DOHH2 (cell line): ENCODE measurements around the gene B9D2.

Source experiments
- H3F3A ChIP-seq: fragments of 200-600 bp; sonication (generic), shearing (Covaris generic); 2 replicates; pipeline ENCODE4 v1.6.0; 2016; ENCODE audit warnings: antibody characterized with exemption, mild to moderate bottlenecking; ENCODE audit not compliant: control insufficient read depth, insufficient read depth
- H3K27ac ChIP-seq: fragments of 200-600 bp; sonication (generic); 2 replicates; pipeline ENCODE4 v1.5.1; 2014; ENCODE audit warnings: low read depth, mild to moderate bottlenecking, low read length, moderate library complexity
- H3K27me3 ChIP-seq: fragments of 200-600 bp; sonication (generic); 2 replicates; pipeline ENCODE4 v1.6.1; 2014; ENCODE audit warnings: mild to moderate bottlenecking, low read length, mixed read lengths; ENCODE audit not compliant: control insufficient read depth
- H3K36me3 ChIP-seq: fragments of 200-600 bp; sonication (generic); 2 replicates; pipeline ENCODE4 v1.6.1; 2014; ENCODE audit warnings: mild to moderate bottlenecking, low read length, moderate library complexity, mixed read lengths; ENCODE audit not compliant: control insufficient read depth
- H3K4me1 ChIP-seq: fragments of 200-600 bp; sonication (generic); 2 replicates; pipeline ENCODE4 v1.6.1; 2014; ENCODE audit warnings: mild to moderate bottlenecking, low read length, mixed read lengths; ENCODE audit not compliant: control insufficient read depth
- H3K4me2 ChIP-seq: fragments of 200-600 bp; sonication (generic); 2 replicates; pipeline ENCODE4 v1.6.0; 2014; ENCODE audit warnings: mild to moderate bottlenecking, low read length, moderate library complexity
- H3K4me3 ChIP-seq: fragments of 200-600 bp; sonication (generic); 2 replicates; pipeline ENCODE4 v1.5.1; 2014; ENCODE audit warnings: mild to moderate bottlenecking, low read length, mixed read lengths
- H3K79me2 ChIP-seq: fragments of 200-600 bp; sonication (generic); 2 replicates; pipeline ENCODE4 v1.6.1; 2014; ENCODE audit warnings: mild to moderate bottlenecking, low read length, mixed read lengths; ENCODE audit not compliant: control insufficient read depth
- H3K9me2 ChIP-seq: fragments of 200-600 bp; sonication (generic); replicated peaks from 2 replicates; pipeline ENCODE4 v1.6.1; 2014; ENCODE audit warnings: mild to moderate bottlenecking, low read length, mixed read lengths; ENCODE audit not compliant: control insufficient read depth
- H3K9me3 ChIP-seq: fragments of 200-600 bp; sonication (generic); 2 replicates; pipeline ENCODE4 v1.6.1; 2014; ENCODE audit warnings: antibody characterized with exemption, low read length, mixed read lengths; ENCODE audit not compliant: control insufficient read depth, insufficient read depth
- H4K20me1 ChIP-seq: fragments of 200-600 bp; sonication (generic); 2 replicates; pipeline ENCODE4 v1.6.0; 2014; ENCODE audit warnings: low read depth, mild to moderate bottlenecking, antibody characterized with exemption, low read length, moderate library complexity; ENCODE audit not compliant: control insufficient read depth, insufficient read depth
- EZH2phosphoT487 ChIP-seq: fragments of 200-600 bp; sonication (generic); IDR thresholded peaks from 2 replicates; pipeline ENCODE4 v1.6.1; 2017; ENCODE audit warnings: borderline replicate concordance, mild to moderate bottlenecking, antibody characterized with exemption, low read length, moderate library complexity, mixed read lengths
- TF ChIP-seq, protein P1 (sequence below): fragments of 200-600 bp; sonication (generic); IDR thresholded peaks from one replicate; pipeline ENCODE4 v1.5.1; 2014; ENCODE audit warnings: antibody characterized with exemption, mild to moderate bottlenecking, low read depth, low read length; ENCODE audit not compliant: poor library complexity, severe bottlenecking

The B9D2 gene

DNA sequence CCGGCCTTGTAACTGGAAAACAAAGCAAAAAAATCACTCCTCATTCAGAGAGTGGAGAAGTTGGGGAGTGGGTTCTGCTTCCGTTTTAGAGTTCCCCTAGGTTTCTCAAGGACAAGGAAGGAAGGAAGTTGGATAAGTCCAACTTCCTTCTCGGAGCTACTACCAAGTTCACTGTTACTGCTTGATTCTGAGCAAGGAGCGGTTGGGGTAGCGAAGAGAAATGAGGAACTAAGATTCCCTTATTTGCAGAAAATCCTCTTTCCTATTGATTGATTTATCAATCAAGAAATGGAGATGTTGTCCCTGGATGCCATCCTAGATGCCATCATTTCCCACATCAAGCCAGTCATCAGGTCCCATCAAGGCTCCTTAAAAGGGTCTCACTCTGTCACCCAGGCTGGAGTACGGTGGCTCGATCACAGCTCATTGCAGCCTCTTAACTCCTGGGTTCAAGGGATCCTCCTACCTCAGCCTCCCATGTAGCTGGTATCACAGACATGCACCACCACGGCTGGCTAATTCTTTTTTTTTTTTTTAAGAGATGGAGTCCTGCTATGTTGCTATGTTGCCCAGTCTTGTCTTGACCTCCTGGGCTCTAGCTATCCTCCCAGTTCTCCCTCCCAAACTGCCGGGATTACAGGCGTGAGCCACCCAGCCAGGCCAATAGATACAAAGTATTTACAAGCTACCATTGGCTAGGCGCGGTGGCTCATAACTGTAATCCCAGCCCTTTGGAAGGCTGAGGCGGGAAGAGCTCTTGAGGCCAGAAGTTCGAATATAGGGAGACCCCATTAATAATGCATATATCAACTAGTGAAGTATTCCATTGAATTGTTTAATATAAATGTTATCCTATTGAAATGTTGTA is 809 bp upstream of the B9D2 start:
- Histone ChIP-seq H3K4me3 (peak overlapping the region; percentile 87), H3K27me3 (no peaks in the 10 kb centered on the region), H3K4me1 (peaks cover 25% of the 10 kb centered on the region), H3K9me3 (no peaks in the 10 kb centered on the region), H3K4me2 (peak overlapping the region; percentile 80), H3K9me2 (no peaks in the 10 kb centered on the region), H3K79me2 (peaks cover 31% of the 10 kb centered on the region), H3F3A (0 out of 2 replicates have a peak, but pooled peaks cover 2% of the 10 kb centered on the region), H3K36me3 (no peaks in the 10 kb centered on the region; the same call in none of the 2 replicates), H4K20me1 (no peaks in the 10 kb centered on the region), H3K27ac (peak overlapping the region; percentile 89)
- no peak for TF ChIP-seq EZH2phosphoT487
- TF ChIP-seq, protein P1, sequence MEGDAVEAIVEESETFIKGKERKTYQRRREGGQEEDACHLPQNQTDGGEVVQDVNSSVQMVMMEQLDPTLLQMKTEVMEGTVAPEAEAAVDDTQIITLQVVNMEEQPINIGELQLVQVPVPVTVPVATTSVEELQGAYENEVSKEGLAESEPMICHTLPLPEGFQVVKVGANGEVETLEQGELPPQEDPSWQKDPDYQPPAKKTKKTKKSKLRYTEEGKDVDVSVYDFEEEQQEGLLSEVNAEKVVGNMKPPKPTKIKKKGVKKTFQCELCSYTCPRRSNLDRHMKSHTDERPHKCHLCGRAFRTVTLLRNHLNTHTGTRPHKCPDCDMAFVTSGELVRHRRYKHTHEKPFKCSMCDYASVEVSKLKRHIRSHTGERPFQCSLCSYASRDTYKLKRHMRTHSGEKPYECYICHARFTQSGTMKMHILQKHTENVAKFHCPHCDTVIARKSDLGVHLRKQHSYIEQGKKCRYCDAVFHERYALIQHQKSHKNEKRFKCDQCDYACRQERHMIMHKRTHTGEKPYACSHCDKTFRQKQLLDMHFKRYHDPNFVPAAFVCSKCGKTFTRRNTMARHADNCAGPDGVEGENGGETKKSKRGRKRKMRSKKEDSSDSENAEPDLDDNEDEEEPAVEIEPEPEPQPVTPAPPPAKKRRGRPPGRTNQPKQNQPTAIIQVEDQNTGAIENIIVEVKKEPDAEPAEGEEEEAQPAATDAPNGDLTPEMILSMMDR, result no peak

DNA sequence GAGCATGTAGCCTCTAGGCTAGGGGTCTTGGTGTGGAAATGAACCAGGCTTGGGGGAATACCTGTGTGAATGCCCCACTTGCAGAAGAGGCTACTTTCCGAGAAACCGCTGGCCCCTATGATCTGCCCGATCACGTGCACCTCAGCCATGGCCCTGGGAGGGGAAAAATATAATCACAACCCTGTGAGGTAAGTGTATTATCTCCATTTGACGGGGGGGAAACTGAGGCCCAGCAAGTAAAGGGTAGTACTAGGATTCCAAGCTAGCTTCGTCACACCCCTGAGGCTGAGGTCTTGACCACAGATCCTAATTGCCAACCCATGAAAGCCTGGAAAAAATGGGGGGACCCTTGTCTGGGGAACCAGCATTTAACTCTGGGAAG is 587 bp downstream of the B9D2 start:
- no peaks in the 10 kb centered on the region for H3K9me2 ChIP-seq
- peaks cover 31% of the 10 kb centered on the region for H3K79me2 ChIP-seq
- TF ChIP-seq, protein P1, result no peak
- H3K36me3 ChIP-seq, result no peaks in the 10 kb centered on the region; the same call in none of the 2 replicates
- no peaks in the 10 kb centered on the region for H3K9me3 ChIP-seq
- H3K4me3 ChIP-seq, result peak overlapping the region; percentile 87
- H3F3A ChIP-seq, result 0 out of 2 replicates have a peak, but pooled peaks cover 2% of the 10 kb centered on the region
- H3K27ac ChIP-seq, result peak overlapping the region; percentile 89
- H3K27me3 ChIP-seq, result no peaks in the 10 kb centered on the region
- H3K4me1 ChIP-seq, result peaks cover 25% of the 10 kb centered on the region
- peak overlapping the region; percentile 80 for H3K4me2 ChIP-seq
- no peaks in the 10 kb centered on the region for H4K20me1 ChIP-seq

DNA sequence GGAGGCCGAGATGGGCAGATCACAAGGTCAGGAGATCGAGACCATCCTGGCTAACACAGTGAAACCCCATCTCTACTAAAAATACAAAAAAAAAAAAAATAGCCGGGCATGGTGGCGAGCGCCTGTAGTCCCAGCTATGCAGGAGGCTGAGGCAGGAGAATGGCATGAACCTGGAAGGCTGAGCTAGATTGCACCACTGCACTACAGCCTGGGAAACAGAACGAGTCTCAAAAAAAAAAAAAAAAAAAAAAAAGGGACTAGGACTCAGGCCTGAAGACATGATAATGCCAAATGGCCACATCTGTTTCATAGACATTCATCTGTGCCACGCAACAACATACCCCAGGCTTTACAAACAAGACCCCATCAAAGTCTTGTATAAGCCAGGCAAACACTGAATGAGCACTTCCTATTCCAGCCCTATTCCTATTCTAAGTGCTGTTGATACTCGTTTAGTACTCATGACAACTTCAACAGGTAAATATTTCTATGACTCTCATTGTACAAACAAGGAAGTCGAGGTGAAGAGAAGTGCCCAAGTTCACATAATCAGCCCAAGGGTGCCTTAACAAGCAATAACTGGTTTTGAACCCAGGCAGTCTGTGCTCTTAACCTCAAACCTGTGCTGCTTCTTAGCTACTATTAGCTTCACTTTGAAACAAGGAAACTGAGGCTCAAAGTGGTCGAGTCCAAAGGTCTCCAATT is 1.7 kb downstream of the B9D2 start:
- Histone ChIP-seq H3K4me1 (peaks cover 21% of the 10 kb centered on the region), H3K9me2 (no peaks in the 10 kb centered on the region), H3K79me2 (peaks cover 26% of the 10 kb centered on the region), H3K27me3 (no peaks in the 10 kb centered on the region), H3K36me3 (no peaks in the 10 kb centered on the region; the same call in 1 of the 2 replicates), H4K20me1 (no peaks in the 10 kb centered on the region), H3K27ac (no peak overlapping the region), H3K9me3 (no peaks in the 10 kb centered on the region), H3K4me3 (no peak overlapping the region), H3K4me2 (no peak overlapping the region), H3F3A (0 out of 2 replicates have a peak, but pooled peaks cover 2% of the 10 kb centered on the region)
- no peak for TF ChIP-seq EZH2phosphoT487
- TF ChIP-seq, protein P1, result no peak
